OCI-LY7 (cell line): ENCODE measurements around the gene PTPRM. TPM values are rescaled to one million over a fixed set of nuclear protein-coding genes. Genes with fewer than 3 reads are reported as not detected.

Experiments
- BruUV-seq: library from RNA; stranded (reverse); fragments of 400-500 nt; replicated peaks from 2 replicates; lab custom pipeline; 2021; lab: Mats Ljungman, UMichigan
- CTCF ChIA-PET: fragments of 300-600 bp; sonication (Branson Sonifier 250); formaldehyde crosslinking; loops from one replicate; lab custom pipeline; 2022; ENCODE audit warnings: antibody characterized with exemption; ENCODE audit not compliant: unreplicated experiment; lab: Charles Lee
- POLR2A ChIA-PET: fragments of 300-600 bp; sonication (Branson Sonifier 250); formaldehyde crosslinking; loops from one replicate; lab custom pipeline; 2022; ENCODE audit warnings: antibody characterized with exemption; lab: Charles Lee
- DNase-seq: peaks from one replicate; pipeline ENCODE4 v3.0.0-alpha.2; 2015; ENCODE audit warnings: low spot score
- H2AFZ ChIP-seq: fragments of 200-600 bp; sonication (generic), shearing (Covaris generic); 2 replicates; pipeline ENCODE4 v1.6.1; 2014; ENCODE audit warnings: mild to moderate bottlenecking, antibody characterized with exemption, low read length, moderate library complexity
- H3K27ac ChIP-seq: fragments of 200-600 bp; sonication (generic); 2 replicates; pipeline ENCODE4 v1.5.1; 2014; ENCODE audit warnings: mixed run types, low read depth, mild to moderate bottlenecking, moderate library complexity, low read length, inconsistent platforms; ENCODE audit not compliant: poor library complexity, severe bottlenecking
- H3K36me3 ChIP-seq: fragments of 200-600 bp; sonication (generic); 2 replicates; pipeline ENCODE4 v1.6.1; 2014; ENCODE audit warnings: mild to moderate bottlenecking, antibody characterized with exemption, low read length, moderate library complexity, mixed read lengths; ENCODE audit not compliant: insufficient read depth
- H3K4me1 ChIP-seq: fragments of 200-600 bp; sonication (generic); 2 replicates; pipeline ENCODE4 v1.5.1; 2014; ENCODE audit warnings: mild to moderate bottlenecking, low read length; ENCODE audit not compliant: insufficient read depth, poor library complexity, severe bottlenecking
- H3K4me2 ChIP-seq: fragments of 200-600 bp; sonication (generic); 2 replicates; pipeline ENCODE4 v1.6.1; 2014; ENCODE audit warnings: mild to moderate bottlenecking, low read length
- H3K4me3 ChIP-seq: fragments of 200-600 bp; sonication (generic); 2 replicates; pipeline ENCODE4 v1.5.1; 2014; ENCODE audit warnings: mild to moderate bottlenecking, low read depth, low read length; ENCODE audit not compliant: poor library complexity, severe bottlenecking
- H3K79me2 ChIP-seq: fragments of 200-600 bp; sonication (generic); 2 replicates; pipeline ENCODE4 v1.6.1; 2016; ENCODE audit warnings: low read depth, mild to moderate bottlenecking, low read length, moderate library complexity, mixed read lengths; ENCODE audit not compliant: insufficient read depth
- H3K9me2 ChIP-seq: fragments of 200-600 bp; sonication (generic); 2 replicates; pipeline ENCODE4 v1.6.1; 2016; ENCODE audit warnings: mild to moderate bottlenecking, low read length, mixed read lengths; ENCODE audit not compliant: insufficient read depth
- H3K9me3 ChIP-seq: fragments of 200-600 bp; sonication (generic); 2 replicates; pipeline ENCODE4 v1.6.1; 2014; ENCODE audit warnings: mild to moderate bottlenecking, mixed run types, low read length, mixed read lengths
- H4K20me1 ChIP-seq: fragments of 200-600 bp; sonication (generic); 2 replicates; pipeline ENCODE4 v1.6.1; 2014; ENCODE audit warnings: mild to moderate bottlenecking, antibody characterized with exemption, low read length, moderate library complexity, mixed read lengths; ENCODE audit not compliant: insufficient read depth
- CTCF ChIP-seq: fragments of 200-600 bp; sonication (generic); conservative IDR thresholded peaks from 2 replicates; pipeline ENCODE4 v1.5.1; 2014; ENCODE audit warnings: mild to moderate bottlenecking, antibody characterized with exemption, low read length, moderate library complexity, mixed read lengths
- EZH2phosphoT487 ChIP-seq: fragments of 200-600 bp; sonication (generic); IDR thresholded peaks from 2 replicates; pipeline ENCODE4 v1.6.1; 2018; ENCODE audit warnings: low read depth, borderline replicate concordance, mild to moderate bottlenecking, mixed run types, antibody characterized with exemption, low read length, moderate library complexity, mixed read lengths
- intact Hi-C: fragments of 100-400 bp; cut with micrococcal nuclease; formaldehyde crosslinking; loops from one replicate; pipeline ENCODE4 v1.10.0; 2022; ENCODE audit not compliant: unreplicated experiment
- total RNA-seq, 2 experiments: library from RNA; depleted of rRNA in 1 of 2; stranded (reverse); fragments of >200 nt in 1 of 2; shearing (Covaris generic) in 1 of 2; gene quantifications; 2 replicates each; pipeline ENCODE4 v1.2.3, GENCODE V29; 2014 to 2022

PTPRM gene
- total RNA-seq, 2 experiments from 2014 or later, result not detected

GRCh38 chr18:8339210-8339609 is 772.1 kb downstream of the PTPRM start:
- CTCF ChIA-PET, result no interaction called here
- Histone ChIP-seq H3K9me2 (no peaks in the 10 kb centered on the region), H3K9me3 (no peaks in the 10 kb centered on the region), H3K4me3 (no peak overlapping the region), H4K20me1 (no peaks in the 10 kb centered on the region), H3K79me2 (no peaks in the 10 kb centered on the region), H3K4me1 (no peaks in the 10 kb centered on the region), H3K4me2 (no peak overlapping the region), H3K27ac (no peak overlapping the region), H2AFZ (no peak overlapping the region), H3K36me3 (no peaks in the 10 kb centered on the region)
- BruUV-seq, result no TSS peak
- intact Hi-C loops, result no loop called here
- TF ChIP-seq EZH2phosphoT487 (no peak), CTCF (no peak)
- no peak for DNase-seq
- POLR2A ChIA-PET, result no interaction called here

DNA sequence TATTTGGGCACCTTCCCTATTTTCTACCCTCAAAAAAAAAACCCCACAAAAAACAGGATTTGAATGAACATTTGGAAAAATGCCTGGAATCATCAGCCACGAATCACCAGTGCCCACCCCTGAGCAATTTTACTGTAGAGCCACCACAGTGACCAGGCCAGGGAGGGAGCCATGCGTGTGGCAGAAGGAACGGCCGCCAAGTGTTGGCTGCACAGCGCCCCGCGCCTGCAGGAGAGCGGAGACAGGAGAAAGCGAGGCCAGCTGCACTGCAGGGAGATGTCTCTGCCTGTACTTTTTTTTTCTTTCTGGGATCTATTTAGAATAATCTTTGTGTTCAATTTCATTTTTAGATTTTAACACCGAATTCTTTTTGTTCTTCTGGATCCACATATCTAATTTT is 772.8 kb downstream of the PTPRM start:
- no peaks in the 10 kb centered on the region for H4K20me1 ChIP-seq
- POLR2A ChIA-PET, result no interaction called here
- no peaks in the 10 kb centered on the region for H3K9me2 ChIP-seq
- H2AFZ ChIP-seq, result no peak overlapping the region
- no peaks in the 10 kb centered on the region for H3K36me3 ChIP-seq
- no TSS peak for BruUV-seq
- H3K4me3 ChIP-seq, result no peak overlapping the region
- H3K4me1 ChIP-seq, result no peaks in the 10 kb centered on the region
- no peak overlapping the region for H3K27ac ChIP-seq
- intact Hi-C loops, result no loop called here
- H3K79me2 ChIP-seq, result no peaks in the 10 kb centered on the region
- H3K9me3 ChIP-seq, result no peaks in the 10 kb centered on the region
- H3K4me2 ChIP-seq, result no peak overlapping the region
- CTCF ChIA-PET, result no interaction called here
- DNase-seq, result no peak
- TF ChIP-seq EZH2phosphoT487 (no peak), CTCF (no peak)

DNA sequence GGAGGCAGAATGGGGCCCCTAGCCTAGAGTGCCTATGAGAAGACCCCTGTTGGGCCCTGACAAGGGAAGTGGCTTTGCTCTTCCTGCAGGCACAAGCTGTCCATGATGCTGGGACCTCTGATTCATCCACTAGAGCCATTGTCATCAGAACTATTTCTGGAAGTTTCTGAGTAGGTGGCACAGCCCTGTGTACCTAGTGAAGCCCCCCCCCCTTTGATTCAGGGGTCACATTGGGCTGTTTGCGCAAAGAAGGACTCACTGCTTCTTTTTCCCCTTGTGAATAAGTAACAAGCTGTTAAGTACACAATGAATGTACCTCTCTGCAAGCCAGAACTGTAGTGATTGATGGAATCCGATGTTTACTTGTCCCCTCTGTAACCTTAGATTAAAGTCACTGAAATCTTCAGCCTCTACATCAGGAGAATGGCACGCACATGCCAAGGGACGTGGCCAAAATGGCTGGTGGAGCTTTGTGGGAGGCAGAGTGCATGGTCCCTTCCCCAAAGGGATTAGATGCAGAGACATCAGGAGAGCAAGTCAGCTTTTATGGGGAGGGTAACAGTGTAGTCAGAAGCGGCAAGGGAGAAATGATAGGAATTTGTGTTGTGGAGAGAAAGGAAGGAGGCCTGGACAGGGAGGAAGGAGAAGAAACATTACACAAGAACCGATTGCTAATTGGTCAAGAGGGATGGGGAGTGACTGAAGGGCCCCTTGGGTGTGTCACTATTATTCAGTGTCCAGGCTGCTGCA is 774.5 kb downstream of the PTPRM start:
- H3K4me1 ChIP-seq, result no peaks in the 10 kb centered on the region
- no peaks in the 10 kb centered on the region for H3K9me3 ChIP-seq
- TF ChIP-seq CTCF (no peak), EZH2phosphoT487 (no peak)
- no peaks in the 10 kb centered on the region for H3K9me2 ChIP-seq
- no peaks in the 10 kb centered on the region for H3K79me2 ChIP-seq
- H3K4me2 ChIP-seq, result no peak overlapping the region
- no TSS peak for BruUV-seq
- H3K36me3 ChIP-seq, result no peaks in the 10 kb centered on the region
- intact Hi-C loops, result no loop called here
- no peak overlapping the region for H3K27ac ChIP-seq
- H3K4me3 ChIP-seq, result no peak overlapping the region
- no peak overlapping the region for H2AFZ ChIP-seq
- POLR2A ChIA-PET, result no interaction called here
- no peak for DNase-seq
- no peaks in the 10 kb centered on the region for H4K20me1 ChIP-seq
- CTCF ChIA-PET, result no interaction called here
